GM18502 (cell line): ENCODE measurements around the gene MXRA7.
A peak's percentile ranks its signal among the peaks of the same experiment; 100 is the strongest.
"Not testable (repeated sequence)": the region's sequence is repeated elsewhere in the genome, so short reads cannot be mapped to it uniquely, and the experiment has no call there.

Experiments used
- ATAC-seq: cut with Tn5 transposase; IDR thresholded peaks from one replicate; pipeline ENCODE4 v1.9.1; 2021; ENCODE audit warnings: mild to moderate bottlenecking; ENCODE audit not compliant: unreplicated experiment, poor library complexity

MXRA7 gene

GRCh38 chr17:76736349-76737081 is 25.8 kb upstream of the MXRA7 start:
- ATAC-seq = peak; percentile 14

- no peak for ATAC-seq
Observed at GRCh38 chr17:76735586-76736348, 25.0 kb upstream of the MXRA7 start.

GRCh38 chr17:76735006-76735405 is 24.2 kb upstream of the MXRA7 start:
- ATAC-seq = no peak

- ATAC-seq = no peak
Observed at GRCh38 chr17:76734080-76734840, 23.5 kb upstream of the MXRA7 start.

- ATAC-seq = no peak
Observed at GRCh38 chr17:76733618-76733957, 22.8 kb upstream of the MXRA7 start.

GRCh38 chr17:76732734-76733617 is 22.2 kb upstream of the MXRA7 start:
- no peak for ATAC-seq

- not testable (repeated sequence) for ATAC-seq
Observed at GRCh38 chr17:76731800-76732733, 21.3 kb upstream of the MXRA7 start.

- no peak for ATAC-seq
Observed at GRCh38 chr17:76727745-76728456, 17.1 kb upstream of the MXRA7 start.

GRCh38 chr17:76726776-76727718 is 16.3 kb upstream of the MXRA7 start, which contains the start of gene METTL23:
METTL23 (plus strand) TSS chr17:76726839; CDS start chr17:76729711, 2,872 bp downstream.
- ATAC-seq = peak; percentile 43

GRCh38 chr17:76726231-76726775 is 15.5 kb upstream of the MXRA7 start, which contains the start of gene JMJD6:
JMJD6 (minus strand) TSS chr17:76726606; CDS start chr17:76726475, 131 bp downstream.
- peak; percentile 72 for ATAC-seq

GRCh38 chr17:76725580-76726230 is 14.9 kb upstream of the MXRA7 start:
- peak; percentile 25 for ATAC-seq

GRCh38 chr17:76723812-76724211 is 13.0 kb upstream of the MXRA7 start:
- ATAC-seq = no peak

- not testable (repeated sequence) for ATAC-seq
Observed at GRCh38 chr17:76722977-76723376, 12.2 kb upstream of the MXRA7 start.

GRCh38 chr17:76722279-76722678 is 11.5 kb upstream of the MXRA7 start:
- no peak for ATAC-seq

GRCh38 chr17:76721463-76721862 is 10.7 kb upstream of the MXRA7 start:
- ATAC-seq = no peak

- ATAC-seq = no peak
Observed at GRCh38 chr17:76720941-76721340, 10.2 kb upstream of the MXRA7 start.
